Measurements from ENCODE around the gene SEPTIN3.

Gene SEPTIN3

GRCh38 chr22:42016111-42016510 is 46.9 kb downstream of the SEPTIN3 start:
- DNase-seq (ENCODE audit: low spot score) = no peak

GRCh38 chr22:42018224-42018623 is 49.0 kb downstream of the SEPTIN3 start:
- DNase-seq (ENCODE audit: low spot score) = no peak

All from LoVo (cell line).